Left ventricle myocardium inferior (tissue), 1 donor: ENCODE data around the gene CACNA1C. TPM values are rescaled to one million over a fixed set of nuclear protein-coding genes. Genes with fewer than 3 reads are reported as not detected.

Experiments
- DNase-seq: peaks from one replicate; pipeline ENCODE4 v3.0.0-alpha.2; 2020
- H3K27ac ChIP-seq: fragments of 200-600 bp; replicated peaks from 2 replicates; pipeline ENCODE4 v1.8.0; 2021
- H3K27me3 ChIP-seq: fragments of 200-600 bp; 2 replicates; pipeline ENCODE4 v1.8.0; 2021; ENCODE audit warnings: low read depth
- H3K36me3 ChIP-seq: fragments of 200-600 bp; 2 replicates; pipeline ENCODE4 v1.8.0; 2021
- H3K4me1 ChIP-seq: fragments of 200-600 bp; 2 replicates; pipeline ENCODE4 v1.8.0; 2021
- H3K4me3 ChIP-seq: fragments of 200-600 bp; 2 replicates; pipeline ENCODE4 v1.8.0; 2021; ENCODE audit warnings: mild to moderate bottlenecking, moderate library complexity
- H3K9me3 ChIP-seq: fragments of 200-600 bp; replicated peaks from 2 replicates; pipeline ENCODE4 v1.8.0; 2021
- intact Hi-C: fragments of 100-400 bp; cut with micrococcal nuclease; formaldehyde crosslinking; loops from one replicate; pipeline ENCODE4 v1.11.0; 2022
- total RNA-seq: library from RNA; stranded (reverse); fragmentation: NEBNext Ultra II Directional; extraction: Animal tissue kit (Norgen Biotek cat#: 25700); gene quantifications from one replicate; pipeline ENCODE4 v1.2.1, GENCODE V29; 2021
- TF ChIP-seq, protein P1 (sequence below): fragments of 200-600 bp; IDR thresholded peaks from 2 replicates; pipeline ENCODE4 v1.8.0; 2021; ENCODE audit warnings: antibody characterized with exemption, mild to moderate bottlenecking, borderline replicate concordance
- donor health status: DM: no; HTN: yes; CAD: no; lungs with severe emphysema.

The CACNA1C gene
- total RNA-seq, 1 donor from 2014 or later: 137 TPM

DNA sequence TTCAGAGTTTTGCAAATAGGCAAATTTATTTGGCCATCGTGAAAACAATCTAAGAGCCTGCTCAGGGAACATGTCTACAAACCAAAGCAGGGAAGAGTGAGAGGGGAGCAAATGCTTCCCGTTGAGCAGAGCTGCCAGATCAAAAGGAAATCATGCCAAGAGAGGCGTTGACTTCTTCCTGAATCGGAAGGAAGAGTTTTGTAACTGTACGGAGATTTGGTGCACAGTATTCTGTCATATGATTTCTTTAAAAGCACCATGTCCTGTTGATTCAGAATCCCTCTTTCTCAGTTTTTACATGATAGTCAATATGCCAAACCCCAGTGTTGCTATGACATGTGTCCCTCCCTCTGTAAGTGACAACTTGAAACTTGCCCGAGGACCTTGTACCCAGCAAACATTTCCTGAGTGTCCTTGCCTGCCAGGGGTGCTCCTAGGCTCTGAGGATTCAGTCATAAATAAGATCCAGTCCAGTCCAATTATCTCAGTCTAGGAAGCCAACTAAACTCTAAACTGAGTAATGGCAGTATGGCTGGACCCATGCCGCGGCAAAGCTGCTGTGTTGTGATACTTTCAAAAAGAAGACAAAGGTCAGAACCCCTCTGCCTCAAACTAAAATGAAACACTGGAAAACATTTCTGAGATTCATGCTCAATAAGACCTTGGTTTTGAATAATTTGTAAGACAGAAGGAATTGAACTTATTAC lies 441.9 kb downstream of the CACNA1C start:
- Histone ChIP-seq H3K27ac (peak overlapping the region; percentile 83), H3K9me3 (no peaks in the 10 kb centered on the region), H3K4me1 (peaks cover 99% of the 10 kb centered on the region), H3K36me3 (peaks cover 2% of the 10 kb centered on the region), H3K27me3 (no peaks in the 10 kb centered on the region), H3K4me3 (no peak overlapping the region)
- TF ChIP-seq, protein P1, sequence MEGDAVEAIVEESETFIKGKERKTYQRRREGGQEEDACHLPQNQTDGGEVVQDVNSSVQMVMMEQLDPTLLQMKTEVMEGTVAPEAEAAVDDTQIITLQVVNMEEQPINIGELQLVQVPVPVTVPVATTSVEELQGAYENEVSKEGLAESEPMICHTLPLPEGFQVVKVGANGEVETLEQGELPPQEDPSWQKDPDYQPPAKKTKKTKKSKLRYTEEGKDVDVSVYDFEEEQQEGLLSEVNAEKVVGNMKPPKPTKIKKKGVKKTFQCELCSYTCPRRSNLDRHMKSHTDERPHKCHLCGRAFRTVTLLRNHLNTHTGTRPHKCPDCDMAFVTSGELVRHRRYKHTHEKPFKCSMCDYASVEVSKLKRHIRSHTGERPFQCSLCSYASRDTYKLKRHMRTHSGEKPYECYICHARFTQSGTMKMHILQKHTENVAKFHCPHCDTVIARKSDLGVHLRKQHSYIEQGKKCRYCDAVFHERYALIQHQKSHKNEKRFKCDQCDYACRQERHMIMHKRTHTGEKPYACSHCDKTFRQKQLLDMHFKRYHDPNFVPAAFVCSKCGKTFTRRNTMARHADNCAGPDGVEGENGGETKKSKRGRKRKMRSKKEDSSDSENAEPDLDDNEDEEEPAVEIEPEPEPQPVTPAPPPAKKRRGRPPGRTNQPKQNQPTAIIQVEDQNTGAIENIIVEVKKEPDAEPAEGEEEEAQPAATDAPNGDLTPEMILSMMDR: no peak
- DNase-seq: peak; percentile 31
- intact Hi-C loops: no loop called here

- peaks cover 98% of the 10 kb centered on the region for H3K4me1 ChIP-seq
- intact Hi-C loops: no loop called here
- DNase-seq: no peak
- H3K27ac ChIP-seq: peak overlapping the region; percentile 83
- TF ChIP-seq, protein P1: no peak
- H3K9me3 ChIP-seq: no peaks in the 10 kb centered on the region
- no peaks in the 10 kb centered on the region for H3K36me3 ChIP-seq
- H3K27me3 ChIP-seq: no peaks in the 10 kb centered on the region
- no peak overlapping the region for H3K4me3 ChIP-seq
Observed at GRCh38 chr12:2495417-2496112, 442.8 kb downstream of the CACNA1C start.

GRCh38 chr12:2498964-2499500 lies 446.2 kb downstream of the CACNA1C start:
- Histone ChIP-seq H3K27me3 (no peaks in the 10 kb centered on the region), H3K4me3 (no peak overlapping the region), H3K27ac (peak overlapping the region; percentile 83), H3K9me3 (no peaks in the 10 kb centered on the region), H3K4me1 (peaks cover 98% of the 10 kb centered on the region), H3K36me3 (no peaks in the 10 kb centered on the region)
- TF ChIP-seq, protein P1: no peak
- intact Hi-C loops: no loop called here
- DNase-seq: no peak

DNA sequence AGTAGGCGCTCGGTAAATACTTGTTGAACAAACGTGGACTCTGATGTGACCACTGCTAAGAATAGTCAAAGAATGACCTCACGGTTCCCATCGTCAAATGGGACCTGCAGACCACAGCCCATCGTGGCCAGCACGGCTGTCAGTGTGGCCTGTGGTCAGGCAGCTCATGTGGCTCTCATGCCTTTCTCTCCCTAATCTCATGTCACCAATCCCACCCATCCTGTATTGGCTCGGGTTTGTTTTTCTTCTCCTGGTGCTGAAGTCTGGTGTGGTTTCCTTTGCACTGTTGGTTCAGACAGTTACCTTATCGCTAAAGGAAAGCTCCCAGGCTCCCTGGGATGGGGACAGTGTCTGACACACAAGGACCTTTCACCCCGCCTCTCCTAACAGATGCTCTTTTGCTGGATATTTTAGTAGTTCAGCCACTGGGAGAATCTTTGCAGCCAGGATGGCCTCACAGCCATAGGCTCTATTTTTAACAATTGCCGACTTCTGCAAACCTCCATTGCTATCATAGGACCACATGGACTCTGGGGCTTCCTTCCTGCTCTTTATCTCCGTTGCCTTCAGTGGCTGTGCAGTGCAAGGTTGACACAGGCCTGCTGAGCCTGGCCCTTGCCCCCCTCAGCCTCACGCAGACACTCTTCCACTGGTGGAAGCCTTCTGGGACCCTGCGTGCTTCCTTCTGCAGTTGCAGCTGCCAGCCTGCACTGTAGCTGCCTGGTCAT lies 448.8 kb downstream of the CACNA1C start:
- intact Hi-C loops: no loop called here

DNA sequence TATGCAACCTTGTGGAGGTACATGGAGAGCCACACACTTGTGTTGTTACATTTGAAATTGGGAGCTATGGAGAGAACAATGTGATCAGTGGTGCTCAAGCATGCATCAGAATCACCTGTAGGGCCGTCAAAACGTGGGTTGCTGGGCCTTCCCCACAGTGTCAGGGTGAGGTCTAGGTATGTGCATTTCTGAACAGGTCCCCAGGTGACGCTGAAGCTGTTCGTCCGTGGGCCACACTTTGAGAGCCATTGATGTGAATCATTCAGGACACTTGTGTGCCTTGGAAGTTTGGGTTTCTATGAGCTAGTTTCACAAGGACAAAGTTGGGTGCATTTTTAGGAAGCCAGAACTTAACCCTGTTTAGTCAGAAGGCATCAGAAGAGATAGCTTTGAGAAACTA lies 450.2 kb downstream of the CACNA1C start:
- H3K4me3 ChIP-seq: no peak overlapping the region
- H3K27me3 ChIP-seq: no peaks in the 10 kb centered on the region
- peaks cover 73% of the 10 kb centered on the region for H3K4me1 ChIP-seq
- peaks cover 8% of the 10 kb centered on the region for H3K36me3 ChIP-seq
- no peaks in the 10 kb centered on the region for H3K9me3 ChIP-seq
- no peak for DNase-seq
- TF ChIP-seq, protein P1: no peak
- intact Hi-C loops: no loop called here
- H3K27ac ChIP-seq: peak overlapping the region; percentile 83

More for the DNA sequence above, 448.8 kb downstream of the CACNA1C start:
- H3K36me3 ChIP-seq: peaks cover 8% of the 10 kb centered on the region
- H3K4me3 ChIP-seq: no peak overlapping the region
- H3K27me3 ChIP-seq: no peaks in the 10 kb centered on the region
- H3K4me1 ChIP-seq: peaks cover 74% of the 10 kb centered on the region
- no peaks in the 10 kb centered on the region for H3K9me3 ChIP-seq
- TF ChIP-seq, protein P1: no peak
- peak; percentile 32 for DNase-seq
- peak overlapping the region; percentile 83 for H3K27ac ChIP-seq
